ENCODE results near the gene AGBL5. TPM values are rescaled to one million over a fixed set of nuclear protein-coding genes. Genes with fewer than 3 reads are reported as not detected.

The AGBL5 gene
- total and polyA plus RNA-seq, 2 of the 13 experiments (the other 11 are each of a cell fraction or from before 2014, with no cell fraction given) = 55.9 to 73.3 TPM

- TF ChIP-seq ZNF704 (CRISPR knock-in tag; IDR thresholded peaks at IDR 0.05; ENCODE audit: borderline replicate concordance) (no peak), FOSL2 (CRISPR knock-in tag; IDR thresholded peaks at IDR 0.05) (peak; percentile 35), ZNF564 (CRISPR knock-in tag; IDR thresholded peaks at IDR 0.05) (no peak), BATF2 (CRISPR knock-in tag; IDR thresholded peaks at IDR 0.05) (no peak; the same call in 1 of the 2 replicates), IRF9 (CRISPR knock-in tag; IDR thresholded peaks at IDR 0.05; ENCODE audit: borderline replicate concordance) (no peak), E2F2 (CRISPR knock-in tag; IDR thresholded peaks at IDR 0.05; ENCODE audit: borderline replicate concordance) (peak; percentile 94; the same call in 1 of the 2 replicates), YY1 (IDR thresholded peaks at IDR 0.05; ENCODE audit: insufficient read depth, insufficient replicate concordance, low read depth, low read length) (peak; percentile 87), ZNF460 (CRISPR knock-in tag; IDR thresholded peaks at IDR 0.05; ENCODE audit: borderline replicate concordance) (no peak), ZNF280B (CRISPR knock-in tag; IDR thresholded peaks at IDR 0.05; ENCODE audit: borderline replicate concordance) (no peak; the same call in 1 of the 2 replicates), RNF2 (conservative IDR thresholded peaks at IDR 0.05; ENCODE audit: low read depth) (0 out of 2 replicates have a peak, but pooled peaks have one; percentile 59), CHD4 (IDR thresholded peaks at IDR 0.05; ENCODE audit: borderline replicate concordance, low read length) (no peak), SNAPC4 (CRISPR knock-in tag; IDR thresholded peaks at IDR 0.05) (0 out of 2 replicates have a peak, but pooled peaks have one; percentile 15), SMARCC2 (IDR thresholded peaks at IDR 0.05) (no peak), SNAPC5 (CRISPR knock-in tag; IDR thresholded peaks at IDR 0.05; ENCODE audit: borderline replicate concordance) (no peak), NFKBIZ (CRISPR knock-in tag; IDR thresholded peaks at IDR 0.05) (peak; percentile 47; the same call in 1 of the 2 replicates), ATF7-NPFF (CRISPR knock-in tag; IDR thresholded peaks at IDR 0.05; ENCODE audit: low read depth) (peak; percentile 92)
These were observed 34.7 kb downstream of the AGBL5 start (continued) for GRCh38 chr2:27086090-27086723.

All from HepG2 (cell line).